Esophagus muscularis mucosa (tissue), 3 donors: ENCODE data around the gene CLEC3B.

ENCODE experiments used
- CTCF ChIP-seq, 3 experiments: fragments of 200-600 bp in 2 of 3; fragments of 450-650 bp in 1 of 3; sonication (generic) in 2 of 3; IDR thresholded peaks; one replicate each; pipeline ENCODE4 v1.5.1; 2017 to 2019; ENCODE audit warnings: antibody characterized with exemption in 3 of 3, mild to moderate bottlenecking in 2 of 3, moderate library complexity in 1 of 3
- POLR2A ChIP-seq: fragments of 450-650 bp; IDR thresholded peaks from one replicate; pipeline ENCODE4 v1.6.1; 2017; ENCODE audit warnings: antibody characterized with exemption, moderate library complexity, mild to moderate bottlenecking, low read depth
- POLR2AphosphoS5 ChIP-seq, 2 donors: sonication (generic); formaldehyde crosslinking; IDR thresholded peaks; one replicate each; pipeline ENCODE4 v1.6.1; 2017; ENCODE audit warnings: antibody characterized with exemption in 2 of 2

GRCh38 chr3:45017821-45018220 is 8.3 kb upstream of the CLEC3B start:
- TF ChIP-seq POLR2AphosphoS5 (IDR thresholded peaks at IDR 0.05) = no peak
- TF ChIP-seq POLR2A = no peak
- TF ChIP-seq CTCF (IDR thresholded peaks at IDR 0.05) = no peak
